Aorta (tissue), 5 donors: ENCODE data around the gene FCHSD1. TPM values are rescaled to one million over a fixed set of nuclear protein-coding genes. Genes with fewer than 3 reads are reported as not detected.
A peak's percentile ranks its signal among the peaks of the same experiment; 100 is the strongest.

Experiments
- ATAC-seq: fragments of 200-7000 bp; cut with Tn5 transposase; one replicate; pipeline ENCODE4 v1.9.1; 2022; ENCODE audit warnings: moderate library complexity; ENCODE audit not compliant: low FRiP score
- DNase-seq, 2 donors: peaks; one replicate each; pipeline ENCODE4 v3.0.0-alpha.2; 2020
- H3K27ac ChIP-seq, 2 donors: one replicate each; pipeline ENCODE4 v1.5.1; 2013; ENCODE audit warnings: low read length in 2 of 2, mild to moderate bottlenecking in 2 of 2, moderate library complexity in 2 of 2, control low read depth in 1 of 2, inconsistent platforms in 1 of 2, low read depth in 1 of 2
- H3K27me3 ChIP-seq, 2 donors: one replicate each; pipeline ENCODE4 v1.6.1; 2013; ENCODE audit warnings: control low read depth in 1 of 2, low read length in 1 of 2, mild to moderate bottlenecking in 1 of 2, moderate library complexity in 1 of 2; ENCODE audit not compliant: insufficient read depth in 2 of 2, control insufficient read depth in 1 of 2
- H3K36me3 ChIP-seq, 2 donors: one replicate each; pipeline ENCODE4 v1.6.1; 2013; ENCODE audit warnings: control low read depth in 1 of 2, low read length in 1 of 2, mild to moderate bottlenecking in 1 of 2; ENCODE audit not compliant: insufficient read depth in 2 of 2, control insufficient read depth in 1 of 2
- H3K4me1 ChIP-seq, 2 donors: one replicate each; pipeline ENCODE4 v1.6.1; 2013; ENCODE audit warnings: low read length in 2 of 2, control low read depth in 1 of 2, mild to moderate bottlenecking in 1 of 2, moderate library complexity in 1 of 2; ENCODE audit not compliant: insufficient read depth in 2 of 2, control insufficient read depth in 1 of 2
- H3K4me3 ChIP-seq, 2 donors: one replicate each; pipeline ENCODE4 v1.5.1; 2013; ENCODE audit warnings: low read length in 2 of 2, control low read depth in 1 of 2, mild to moderate bottlenecking in 1 of 2
- H3K9me3 ChIP-seq: one replicate; pipeline ENCODE4 v1.6.1; 2013; ENCODE audit warnings: mild to moderate bottlenecking, low read length; ENCODE audit not compliant: control insufficient read depth
- WGBS, 2 donors: extraction: QIAGEN DNeasy Blood & Tissue Kit; methylation state at CpG; one replicate each; pipeline ENCODE4 v1.1.7; 2013; 5-methylcytosine and 5-hydroxymethylcytosine counted together
- intact Hi-C, 2 donors: fragments of 100-400 bp; cut with DNase I; formaldehyde crosslinking; loops; one replicate each; pipeline versions ENCODE4 v1.14.2 to v1.15.0; 2022
- polyA plus RNA-seq, 2 donors: library from polyadenylated mRNA; stranded (reverse); fragments of 200-250 nt; gene quantifications; one replicate each; pipeline ENCODE4 v1.2.3, GENCODE V29; 2013
- total RNA-seq, 2 donors: library from RNA; stranded (reverse); fragmentation: NEBNext Ultra II Directional; extraction: Animal tissue kit (Norgen Biotek cat#: 25700); gene quantifications; one replicate each; pipeline ENCODE4 v1.2.1, GENCODE V29; 2021
- donor health status: healthy with polysubstance abuse.
- donor health status: Bipolar disorder and iron deficiency.
- donor health status: DM: no; HTN: no; CAD: no.
- donor health status: DM: no; HTN: no; CAD: no.
- donor health status: DM: yes; HTN: yes; CAD: no.

FCHSD1 gene
- total and polyA plus RNA-seq, 4 donors, result 9.4 to 59.7 (median 40.2) TPM

DNA sequence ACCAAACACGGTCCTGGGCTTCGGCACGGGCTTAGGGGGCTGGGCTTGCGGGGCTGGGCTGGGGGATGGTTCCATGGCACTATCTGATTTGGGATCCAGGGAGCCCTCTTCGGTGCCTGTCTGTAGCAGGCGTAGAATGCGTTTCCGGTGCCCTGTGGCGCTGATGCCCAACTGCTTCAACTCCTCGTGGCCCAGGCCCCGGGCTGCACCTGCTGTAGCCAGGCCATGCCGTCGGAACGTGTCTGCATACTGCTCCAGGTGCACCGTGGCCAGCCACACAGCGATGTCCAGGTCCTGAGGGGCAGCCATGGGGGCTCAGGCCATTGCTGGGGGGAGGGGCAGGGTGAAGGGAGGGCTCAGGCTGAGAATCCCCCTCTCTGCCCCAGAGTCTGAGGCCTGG, 29.0 kb upstream of the FCHSD1 start:
- no peaks in the 10 kb centered on the region for H3K9me3 ChIP-seq
- intact Hi-C loops, result no loop called here
- H3K27me3 ChIP-seq, result no peaks in the 10 kb centered on the region
- 94 to 97% methylated on average over 16 of the region's 16 CpGs for WGBS, 2 donors
- no peak for ATAC-seq
- no peak overlapping the region for H3K4me3 ChIP-seq
- no peak overlapping the region for H3K27ac ChIP-seq
- no peaks in the 10 kb centered on the region for H3K36me3 ChIP-seq
- no peak for DNase-seq
- H3K4me1 ChIP-seq, result no peaks in the 10 kb centered on the region

DNA sequence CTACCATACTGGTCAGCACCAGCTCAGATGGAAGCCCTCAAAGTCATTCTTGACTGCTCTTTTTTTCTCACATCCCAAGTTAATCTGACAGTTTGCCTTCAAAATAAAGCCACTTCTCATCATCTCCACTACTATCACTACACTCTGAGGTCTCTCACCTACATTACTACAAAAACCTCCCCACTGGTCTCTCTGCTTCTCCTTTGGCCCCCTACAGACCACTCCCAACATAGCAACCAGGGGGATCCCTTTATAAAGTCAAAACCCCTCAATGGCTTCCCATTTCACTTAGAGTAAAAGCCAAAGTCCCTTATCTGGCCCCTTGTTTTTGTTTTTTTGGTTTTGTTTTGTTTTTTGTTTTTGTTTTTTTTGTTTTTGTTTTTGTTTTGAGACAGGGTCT, 26.2 kb upstream of the FCHSD1 start:
- no peaks in the 10 kb centered on the region for H3K36me3 ChIP-seq
- DNase-seq (no peak), ATAC-seq (no peak)
- intact Hi-C loops, result no loop called here
- no peak overlapping the region for H3K27ac ChIP-seq
- H3K4me1 ChIP-seq, result no peaks in the 10 kb centered on the region
- H3K4me3 ChIP-seq, result no peak overlapping the region
- no peaks in the 10 kb centered on the region for H3K27me3 ChIP-seq
- H3K9me3 ChIP-seq, result no peaks in the 10 kb centered on the region

DNA sequence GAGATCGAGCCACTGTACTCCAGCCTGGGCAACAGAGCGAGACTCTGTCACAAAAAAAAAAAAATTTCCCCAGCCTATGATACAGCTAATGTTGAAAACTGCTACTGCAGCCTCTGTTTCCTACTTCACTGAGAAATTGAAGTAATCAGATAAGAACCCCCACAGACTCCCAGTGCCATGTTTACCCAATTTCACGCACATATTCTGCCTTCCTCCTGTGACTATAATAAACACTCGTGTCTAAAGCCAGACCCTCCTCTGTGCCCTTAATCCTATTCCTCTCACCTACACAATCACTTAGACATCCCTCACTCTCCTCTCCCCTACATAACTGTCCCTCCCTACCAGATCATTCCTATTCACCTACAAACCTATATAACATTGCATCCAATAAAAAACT, 24.5 kb upstream of the FCHSD1 start:
- DNase-seq (no peak), ATAC-seq (no peak)
- no peaks in the 10 kb centered on the region for H3K27me3 ChIP-seq
- no peaks in the 10 kb centered on the region for H3K36me3 ChIP-seq
- WGBS, 2 donors, result 83 to 92% methylated on average over 4 of the region's 4 CpGs
- no peaks in the 10 kb centered on the region for H3K9me3 ChIP-seq
- intact Hi-C loops, result no loop called here
- no peaks in the 10 kb centered on the region for H3K4me1 ChIP-seq
- H3K27ac ChIP-seq, result no peak overlapping the region
- H3K4me3 ChIP-seq, result no peak overlapping the region

DNA sequence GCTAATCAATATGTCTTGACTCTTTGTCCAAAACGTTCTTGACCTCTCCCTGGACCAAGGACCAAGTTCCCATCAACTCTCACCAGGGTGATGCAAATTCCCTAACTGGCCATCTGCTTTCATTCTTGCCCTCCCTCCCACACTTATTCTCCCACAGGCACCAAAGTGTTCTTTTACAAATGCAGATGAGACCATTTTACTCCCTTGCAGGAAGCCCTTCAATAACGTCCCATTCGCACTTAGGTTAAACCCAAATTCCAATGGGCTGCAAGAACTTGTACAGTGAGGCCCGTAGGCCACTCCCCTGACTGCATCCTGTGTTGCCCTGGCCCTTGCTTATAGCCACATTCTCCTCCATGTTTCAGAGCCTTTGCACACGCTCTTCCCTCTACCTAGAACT, 23.5 kb upstream of the FCHSD1 start:
- Histone ChIP-seq H3K4me3 (no peak overlapping the region), H3K36me3 (no peaks in the 10 kb centered on the region), H3K27ac (no peak overlapping the region), H3K9me3 (no peaks in the 10 kb centered on the region), H3K27me3 (no peaks in the 10 kb centered on the region), H3K4me1 (no peaks in the 10 kb centered on the region)
- ATAC-seq (no peak), DNase-seq (no peak)
- intact Hi-C loops, result no loop called here
- 69 to 72% methylated on average over 5 of the region's 5 CpGs for WGBS, 2 donors

- Histone ChIP-seq H3K9me3 (no peaks in the 10 kb centered on the region), H3K4me1 (no peaks in the 10 kb centered on the region), H3K4me3 (no peak overlapping the region), H3K36me3 (no peaks in the 10 kb centered on the region), H3K27me3 (no peaks in the 10 kb centered on the region), H3K27ac (no peak overlapping the region)
- WGBS, 2 donors, result 75 to 77% methylated on average over 19 of the region's 19 CpGs
- DNase-seq (no peak), ATAC-seq (peak; percentile 40)
- intact Hi-C loops, result no loop called here
These were observed 21.9 kb upstream of the FCHSD1 start for GRCh38 chr5:141672841-141673813.

DNA sequence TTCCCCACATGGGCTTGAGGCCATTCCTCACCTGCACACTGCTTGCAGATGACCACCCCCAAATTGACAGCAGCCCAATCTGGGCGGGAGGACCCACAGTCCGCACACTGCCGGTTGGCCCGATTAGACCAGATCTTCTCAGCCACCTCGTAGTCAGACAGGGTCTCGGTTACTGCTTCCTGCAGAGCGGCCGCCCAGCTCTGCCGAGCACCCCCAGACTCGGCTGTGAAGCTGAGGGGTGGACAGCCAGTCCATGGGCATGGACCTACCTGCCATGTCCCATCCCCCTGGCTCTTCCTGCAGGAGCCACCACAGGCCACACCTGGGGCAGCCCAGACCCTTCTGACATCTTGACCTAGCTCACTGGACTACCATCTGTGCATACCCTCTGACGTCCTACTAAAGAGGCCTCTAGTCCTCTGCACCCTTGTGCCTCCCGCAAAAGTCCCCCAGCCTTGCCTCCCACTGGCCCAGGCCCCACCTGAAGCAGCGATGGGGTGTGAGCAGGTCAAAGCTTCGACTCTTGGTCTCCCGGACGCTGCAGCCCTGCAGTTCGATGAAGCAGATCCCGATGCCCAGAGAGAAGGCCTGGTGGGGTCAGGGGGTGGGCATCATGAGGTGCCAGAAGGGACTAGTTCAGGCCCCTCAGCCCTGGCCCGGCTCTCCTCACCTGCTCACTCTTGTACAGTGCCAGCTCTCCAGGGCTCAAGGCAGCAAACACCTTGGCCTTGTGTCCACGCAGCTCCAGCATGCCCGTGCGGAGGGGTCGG, 21.0 kb upstream of the FCHSD1 start:
- H3K4me3 ChIP-seq, result no peak overlapping the region
- H3K27ac ChIP-seq, result no peak overlapping the region
- intact Hi-C loops, result no loop called here
- ATAC-seq (no peak), DNase-seq (no peak)
- WGBS, 2 donors, result 90 to 94% methylated on average over 23 of the region's 23 CpGs
- no peaks in the 10 kb centered on the region for H3K36me3 ChIP-seq
- H3K4me1 ChIP-seq, result no peaks in the 10 kb centered on the region
- H3K9me3 ChIP-seq, result no peaks in the 10 kb centered on the region
- no peaks in the 10 kb centered on the region for H3K27me3 ChIP-seq

- 67 to 85% methylated on average over 4 of the region's 4 CpGs for WGBS, 2 donors
- Histone ChIP-seq H3K9me3 (no peaks in the 10 kb centered on the region), H3K4me3 (no peak overlapping the region), H3K36me3 (no peaks in the 10 kb centered on the region), H3K4me1 (no peaks in the 10 kb centered on the region), H3K27me3 (no peaks in the 10 kb centered on the region), H3K27ac (no peak overlapping the region)
- ATAC-seq (no peak), DNase-seq (no peak)
- intact Hi-C loops, result no loop called here
These were observed 18.3 kb upstream of the FCHSD1 start for GRCh38 chr5:141669520-141669919.

GRCh38 chr5:141668601-141669265, 17.5 kb upstream of the FCHSD1 start:
- intact Hi-C loops, result no loop called here
- ATAC-seq (no peak), DNase-seq (no peak)
- WGBS, 2 donors, result 80 to 85% methylated on average over 8 of the region's 8 CpGs
- Histone ChIP-seq H3K27ac (no peak overlapping the region), H3K27me3 (no peaks in the 10 kb centered on the region), H3K4me1 (no peaks in the 10 kb centered on the region), H3K36me3 (no peaks in the 10 kb centered on the region), H3K9me3 (no peaks in the 10 kb centered on the region), H3K4me3 (no peak overlapping the region)
